ENCODE measurements around the gene CUL1.
"Not testable (repeated sequence)": the region's sequence is repeated elsewhere in the genome, so short reads cannot be mapped to it uniquely, and the experiment has no call there.

The CUL1 gene

GRCh38 chr7:148700661-148701064 lies 2.0 kb downstream of the CUL1 start:
- no peak for TF ChIP-seq CTCF (IDR thresholded peaks at IDR 0.05; ENCODE audit: borderline replicate concordance, insufficient read depth, low read depth, low read length)
- peak overlapping the region; percentile 38 for H3K4me3 ChIP-seq (ENCODE audit: low read depth, low read length)

DNA sequence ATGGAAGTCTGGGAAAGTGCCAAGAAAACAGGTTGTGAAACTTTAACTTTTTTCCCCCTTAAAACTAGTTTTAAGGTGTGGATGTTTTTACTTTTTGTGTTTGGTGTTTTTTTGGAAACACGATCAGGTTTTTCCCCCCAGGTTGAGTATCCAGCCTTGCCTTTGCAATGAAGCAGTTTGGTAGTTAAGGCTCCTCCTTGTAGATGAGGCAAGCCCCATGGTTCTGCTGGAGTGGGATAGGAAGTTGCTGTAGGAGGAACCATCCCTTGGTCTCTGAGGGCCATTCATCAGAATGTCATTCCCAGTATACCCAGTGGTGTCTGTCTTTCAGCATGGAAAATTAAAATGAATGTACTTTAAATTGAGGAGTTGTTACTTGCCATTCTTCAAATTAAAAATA lies 2.7 kb downstream of the CUL1 start:
- no peak overlapping the region for H3K4me3 ChIP-seq (ENCODE audit: low read depth, low read length)
- TF ChIP-seq CTCF (IDR thresholded peaks at IDR 0.05; ENCODE audit: borderline replicate concordance, insufficient read depth, low read depth, low read length): no peak

DNA sequence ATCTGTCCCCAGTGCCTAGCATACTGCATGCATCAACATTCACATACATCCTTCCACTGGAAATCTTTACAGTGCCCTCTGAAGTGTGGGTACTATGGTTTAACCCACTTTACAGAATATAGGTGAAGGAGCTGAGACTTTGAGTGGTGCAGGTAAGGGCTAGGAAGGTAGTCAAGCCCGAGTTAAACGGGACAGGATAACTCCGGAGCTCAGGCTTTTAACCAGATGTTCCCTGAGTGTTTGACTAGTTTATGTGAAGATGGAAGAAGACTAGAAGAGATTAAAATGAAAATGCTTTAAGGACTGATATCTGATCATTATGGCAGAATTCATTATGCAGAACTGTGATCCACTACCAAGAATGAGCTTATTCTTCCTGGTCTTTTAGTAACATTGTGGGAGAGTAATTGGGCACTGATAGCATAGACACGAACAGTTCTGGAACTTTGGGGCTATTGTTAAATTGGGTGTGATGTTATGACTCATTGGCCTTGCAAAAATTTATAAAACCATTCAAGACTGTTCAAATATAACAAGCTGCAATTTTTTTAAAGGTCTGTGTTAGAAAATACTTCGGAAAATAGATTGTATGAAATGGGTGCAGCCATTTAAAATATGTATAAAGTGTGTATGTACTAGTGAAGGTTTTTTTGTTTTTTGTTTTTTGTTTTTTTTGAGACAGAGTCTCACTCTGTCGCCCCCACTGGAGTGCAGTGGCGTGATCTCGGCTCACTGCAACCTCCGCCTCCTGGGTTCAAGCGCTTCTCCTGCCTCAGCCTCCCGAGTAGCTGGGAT lies 4.4 kb downstream of the CUL1 start:
- no peak overlapping the region for H3K4me3 ChIP-seq (ENCODE audit: low read depth, low read length)
- no peak for TF ChIP-seq CTCF (IDR thresholded peaks at IDR 0.05; ENCODE audit: borderline replicate concordance, insufficient read depth, low read depth, low read length)

- not testable (repeated sequence) for H3K4me3 ChIP-seq (ENCODE audit: low read depth, low read length)
These were observed 4.9 kb downstream of the CUL1 start for GRCh38 chr7:148703671-148703962.

GRCh38 chr7:148704189-148704588 lies 5.5 kb downstream of the CUL1 start:
- TF ChIP-seq CTCF (IDR thresholded peaks at IDR 0.05; ENCODE audit: borderline replicate concordance, insufficient read depth, low read depth, low read length): no peak
- H3K4me3 ChIP-seq (ENCODE audit: low read depth, low read length): no peak overlapping the region

- no peak overlapping the region for H3K4me3 ChIP-seq (ENCODE audit: low read depth, low read length)
- TF ChIP-seq CTCF (IDR thresholded peaks at IDR 0.05; ENCODE audit: borderline replicate concordance, insufficient read depth, low read depth, low read length): no peak
These were observed 6.3 kb downstream of the CUL1 start for GRCh38 chr7:148704970-148705369.

GRCh38 chr7:148706368-148706767 lies 7.7 kb downstream of the CUL1 start:
- no peak for TF ChIP-seq CTCF (IDR thresholded peaks at IDR 0.05; ENCODE audit: borderline replicate concordance, insufficient read depth, low read depth, low read length)
- no peak overlapping the region for H3K4me3 ChIP-seq (ENCODE audit: low read depth, low read length)

All from GM12875 (cell line).